Uterus (tissue), 4 donors: ENCODE results near the gene NSUN6. TPM values are rescaled to one million over a fixed set of nuclear protein-coding genes. Genes with fewer than 3 reads are reported as not detected.

Experiments used
- DNase-seq, 2 donors: peaks; one replicate each; pipeline ENCODE4 v3.0.0-alpha.2; 2019 to 2020
- H3K27ac ChIP-seq, 2 donors: fragments of 200-600 bp; sonication (generic); 1 replicate in 1 of 2; 2 replicates in 1 of 2; pipeline ENCODE4 v1.5.1; 2016 to 2018
- H3K27me3 ChIP-seq, 2 donors: fragments of 200-600 bp; sonication (generic); one replicate each; pipeline ENCODE4 v1.5.1; 2018 to 2019; ENCODE audit warnings: control low read depth in 1 of 2
- H3K36me3 ChIP-seq, 2 donors: fragments of 200-600 bp; sonication (generic); one replicate each; pipeline ENCODE4 v1.5.1; 2019; ENCODE audit warnings: control low read depth in 1 of 2
- H3K4me1 ChIP-seq, 2 donors: fragments of 200-600 bp; sonication (generic); one replicate each; pipeline ENCODE4 v1.5.1; 2018 to 2019; ENCODE audit warnings: control low read depth in 1 of 2
- H3K4me3 ChIP-seq, 2 donors: fragments of 200-600 bp; sonication (generic); 1 replicate in 1 of 2; 2 replicates in 1 of 2; pipeline ENCODE4 v1.5.1; 2018 to 2019; ENCODE audit warnings: mild to moderate bottlenecking in 1 of 2
- H3K9me3 ChIP-seq, 2 donors: fragments of 200-600 bp; sonication (generic); one replicate each; pipeline ENCODE4 v1.5.1; 2019; ENCODE audit warnings: control low read depth in 1 of 2
- CTCF ChIP-seq, 4 experiments: fragments of 200-600 bp in 2 of 4; fragments of 450-650 bp in 2 of 4; sonication (generic) in 2 of 4; IDR thresholded peaks; one replicate each; pipeline ENCODE4 v1.5.1; 2016 to 2019; ENCODE audit warnings: antibody characterized with exemption in 4 of 4, mild to moderate bottlenecking in 2 of 4, moderate library complexity in 1 of 4
- POLR2A ChIP-seq, 2 donors: fragments of 450-650 bp; IDR thresholded peaks; one replicate each; pipeline ENCODE4 v1.6.1; 2016; ENCODE audit warnings: antibody characterized with exemption in 2 of 2, mild to moderate bottlenecking in 1 of 2, moderate library complexity in 1 of 2
- intact Hi-C: fragments of 100-400 bp; cut with DNase I; formaldehyde crosslinking; loops from one replicate; pipeline ENCODE4 v1.15.1; 2023; ENCODE audit warnings: low total_unique reads
- total RNA-seq, 4 donors: library from RNA; depleted of rRNA in 3 of 4; stranded (reverse); fragments of >200 nt in 3 of 4; gene quantifications; one replicate each; pipeline versions ENCODE4 v1.1.0 to v1.2.4, GENCODE V29; 2014 to 2023
- donor health status: DM: yes; HTN: yes; CAD: no.

The NSUN6 gene
- total RNA-seq, 4 donors from 2014 or later: 8.5 to 43.3 (median 26.2) TPM

GRCh38 chr10:18687195-18687594 lies 35.8 kb upstream of the NSUN6 start:
- H3K4me1 ChIP-seq: no peaks in the 10 kb centered on the region
- H3K27me3 ChIP-seq: no peaks in the 10 kb centered on the region
- H3K9me3 ChIP-seq: no peaks in the 10 kb centered on the region
- H3K36me3 ChIP-seq: no peaks in the 10 kb centered on the region
- intact Hi-C loops: no loop called here
- H3K27ac ChIP-seq: no peak overlapping the region
- no peak for TF ChIP-seq POLR2A (IDR thresholded peaks at IDR 0.05)
- TF ChIP-seq CTCF (IDR thresholded peaks at IDR 0.05): no peak
- DNase-seq: no peak
- H3K4me3 ChIP-seq: no peak overlapping the region

- Histone ChIP-seq H3K4me3 (no peak overlapping the region), H3K9me3 (no peaks in the 10 kb centered on the region), H3K36me3 (no peaks in the 10 kb centered on the region), H3K4me1 (no peaks in the 10 kb centered on the region), H3K27me3 (no peaks in the 10 kb centered on the region), H3K27ac (no peak overlapping the region)
- no peak for DNase-seq
- TF ChIP-seq CTCF (IDR thresholded peaks at IDR 0.05) (no peak), POLR2A (IDR thresholded peaks at IDR 0.05) (no peak)
- intact Hi-C loops: no loop called here
Observed at GRCh38 chr10:18685555-18685954, 34.2 kb upstream of the NSUN6 start.

- no peak for TF ChIP-seq CTCF (IDR thresholded peaks at IDR 0.05)
- no peak for TF ChIP-seq POLR2A (IDR thresholded peaks at IDR 0.05)
- intact Hi-C loops: no loop called here
- no peak for DNase-seq
Observed at GRCh38 chr10:18684953-18685352, 33.6 kb upstream of the NSUN6 start.

GRCh38 chr10:18684416-18684815 lies 33.0 kb upstream of the NSUN6 start:
- H3K4me1 ChIP-seq: no peaks in the 10 kb centered on the region
- no peak for TF ChIP-seq POLR2A (IDR thresholded peaks at IDR 0.05)
- TF ChIP-seq CTCF (IDR thresholded peaks at IDR 0.05): no peak
- H3K9me3 ChIP-seq: no peaks in the 10 kb centered on the region
- DNase-seq: no peak
- H3K27me3 ChIP-seq: no peaks in the 10 kb centered on the region
- no peaks in the 10 kb centered on the region for H3K36me3 ChIP-seq
- H3K4me3 ChIP-seq: no peak overlapping the region
- H3K27ac ChIP-seq: no peak overlapping the region
- intact Hi-C loops: no loop called here

More at GRCh38 chr10:18684953-18685352, 33.6 kb upstream of the NSUN6 start:
- H3K9me3 ChIP-seq: no peaks in the 10 kb centered on the region
- no peaks in the 10 kb centered on the region for H3K4me1 ChIP-seq
- H3K36me3 ChIP-seq: no peaks in the 10 kb centered on the region
- H3K27ac ChIP-seq: no peak overlapping the region
- H3K4me3 ChIP-seq: no peak overlapping the region
- H3K27me3 ChIP-seq: no peaks in the 10 kb centered on the region

GRCh38 chr10:18683427-18683826 lies 32.0 kb upstream of the NSUN6 start:
- H3K27ac ChIP-seq: no peak overlapping the region
- no peak overlapping the region for H3K4me3 ChIP-seq
- H3K9me3 ChIP-seq: no peaks in the 10 kb centered on the region
- no peaks in the 10 kb centered on the region for H3K36me3 ChIP-seq
- intact Hi-C loops: no loop called here
- no peaks in the 10 kb centered on the region for H3K4me1 ChIP-seq
- H3K27me3 ChIP-seq: no peaks in the 10 kb centered on the region
- no peak for TF ChIP-seq CTCF (IDR thresholded peaks at IDR 0.05)
- TF ChIP-seq POLR2A (IDR thresholded peaks at IDR 0.05): no peak
- no peak for DNase-seq
